SK-N-SH (cell line): ENCODE results near the gene ZNF438.

Source experiments
- FOXJ3 ChIP-seq: sonication (generic); formaldehyde crosslinking; IDR thresholded peaks from 2 replicates; pipeline ENCODE4 v1.5.1; 2020; ENCODE audit warnings: mild to moderate bottlenecking, missing genetic modification reagents
- JUND ChIP-seq: IDR thresholded peaks from 2 replicates; pipeline ENCODE4 v1.4.0; 2012
- SIN3A ChIP-seq: IDR thresholded peaks from 2 replicates; pipeline ENCODE4 v1.6.1; 2012; ENCODE audit warnings: low read depth, mild to moderate bottlenecking, low read length, moderate library complexity, borderline replicate concordance
- TCF12 ChIP-seq: IDR thresholded peaks from 2 replicates; pipeline ENCODE4 v1.4.0; 2012
- TF ChIP-seq, protein P1 (sequence below): fragments of 200-600 bp; sonication (generic); IDR thresholded peaks from 2 replicates; pipeline ENCODE4 v1.6.1; 2017; ENCODE audit warnings: antibody characterized with exemption, mild to moderate bottlenecking, moderate library complexity
- TF ChIP-seq, protein P2 (sequence below): IDR thresholded peaks from 2 replicates; pipeline ENCODE4; 2012

DNA sequence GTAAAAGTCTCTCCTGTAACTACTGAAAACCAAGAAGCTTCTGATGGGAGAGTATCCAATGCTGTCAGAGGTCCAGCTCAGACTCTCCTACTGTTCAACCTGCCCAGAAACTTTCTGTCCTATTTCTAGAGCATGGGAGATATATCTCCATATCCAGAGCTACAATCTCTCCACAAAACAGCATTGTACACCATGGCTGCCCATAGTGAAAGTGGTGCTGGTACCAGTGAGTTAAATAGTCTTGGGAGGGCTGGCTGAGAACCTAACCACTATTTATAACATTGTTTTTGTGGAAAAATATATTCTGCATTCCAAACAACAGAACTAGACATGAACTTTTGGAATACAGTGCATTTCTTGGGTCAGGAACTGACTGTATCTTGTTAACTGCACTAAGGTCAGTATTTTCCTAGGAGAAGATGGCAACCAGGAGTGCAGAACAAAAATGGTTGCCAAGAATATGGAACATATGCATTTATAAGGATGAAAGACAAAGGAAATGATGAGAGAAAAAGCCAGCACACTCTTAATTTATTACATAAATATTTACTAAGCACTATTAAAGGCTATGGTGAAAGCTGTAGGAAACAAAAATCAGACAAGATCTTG is 91.9 kb downstream of the ZNF438 start:
- TF ChIP-seq JUND (no peak), TCF12 (no peak), SIN3A (no peak), FOXJ3 (no peak)
- TF ChIP-seq, protein P1, sequence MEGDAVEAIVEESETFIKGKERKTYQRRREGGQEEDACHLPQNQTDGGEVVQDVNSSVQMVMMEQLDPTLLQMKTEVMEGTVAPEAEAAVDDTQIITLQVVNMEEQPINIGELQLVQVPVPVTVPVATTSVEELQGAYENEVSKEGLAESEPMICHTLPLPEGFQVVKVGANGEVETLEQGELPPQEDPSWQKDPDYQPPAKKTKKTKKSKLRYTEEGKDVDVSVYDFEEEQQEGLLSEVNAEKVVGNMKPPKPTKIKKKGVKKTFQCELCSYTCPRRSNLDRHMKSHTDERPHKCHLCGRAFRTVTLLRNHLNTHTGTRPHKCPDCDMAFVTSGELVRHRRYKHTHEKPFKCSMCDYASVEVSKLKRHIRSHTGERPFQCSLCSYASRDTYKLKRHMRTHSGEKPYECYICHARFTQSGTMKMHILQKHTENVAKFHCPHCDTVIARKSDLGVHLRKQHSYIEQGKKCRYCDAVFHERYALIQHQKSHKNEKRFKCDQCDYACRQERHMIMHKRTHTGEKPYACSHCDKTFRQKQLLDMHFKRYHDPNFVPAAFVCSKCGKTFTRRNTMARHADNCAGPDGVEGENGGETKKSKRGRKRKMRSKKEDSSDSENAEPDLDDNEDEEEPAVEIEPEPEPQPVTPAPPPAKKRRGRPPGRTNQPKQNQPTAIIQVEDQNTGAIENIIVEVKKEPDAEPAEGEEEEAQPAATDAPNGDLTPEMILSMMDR: no peak
- TF ChIP-seq, protein P2, sequence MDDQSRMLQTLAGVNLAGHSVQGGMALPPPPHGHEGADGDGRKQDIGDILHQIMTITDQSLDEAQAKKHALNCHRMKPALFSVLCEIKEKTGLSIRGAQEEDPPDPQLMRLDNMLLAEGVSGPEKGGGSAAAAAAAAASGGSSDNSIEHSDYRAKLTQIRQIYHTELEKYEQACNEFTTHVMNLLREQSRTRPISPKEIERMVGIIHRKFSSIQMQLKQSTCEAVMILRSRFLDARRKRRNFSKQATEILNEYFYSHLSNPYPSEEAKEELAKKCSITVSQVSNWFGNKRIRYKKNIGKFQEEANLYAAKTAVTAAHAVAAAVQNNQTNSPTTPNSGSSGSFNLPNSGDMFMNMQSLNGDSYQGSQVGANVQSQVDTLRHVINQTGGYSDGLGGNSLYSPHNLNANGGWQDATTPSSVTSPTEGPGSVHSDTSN: no peak
